ENCODE measurements around the gene PGBD5. TPM values are rescaled to one million over a fixed set of nuclear protein-coding genes. Genes with fewer than 3 reads are reported as not detected.

Gene PGBD5
- total RNA-seq, 1 experiment from 2014 or later = 37.8 TPM

GRCh38 chr1:230306169-230306568, 120.0 kb downstream of the PGBD5 start:
- Mint-ChIP-seq H3K27me3 (ENCODE audit: unreplicated experiment) (no peaks in the 10 kb centered on the region), H3K4me3 (ENCODE audit: low read depth, unreplicated experiment) (no peak overlapping the region), H3K4me1 (ENCODE audit: low read depth, unreplicated experiment) (peaks cover 36% of the 10 kb centered on the region), H3K36me3 (ENCODE audit: insufficient read depth, unreplicated experiment) (peaks cover 7% of the 10 kb centered on the region), H3K9me3 (ENCODE audit: low read depth, unreplicated experiment) (no peaks in the 10 kb centered on the region), H3K27ac (ENCODE audit: unreplicated experiment) (no peak overlapping the region)
- TF ChIP-seq CTCF (IDR thresholded peaks at IDR 0.05; ENCODE audit: unreplicated experiment) = no peak
- intact Hi-C loops (cut with micrococcal nuclease; ENCODE audit: unreplicated experiment) = loop anchor here (5.0 to 10.0 kb wide), 2 partner anchors 139 to 201 kb away; no protein-coding TSS in a partner anchor
- CTCF ChIA-PET = interaction anchor here (1.1 kb wide), 1 partner anchor 563 kb away, joined by 4 read pairs; no protein-coding TSS in a partner anchor
- BruUV-seq (replicated peaks) = no TSS peak
- DNase-seq = no peak

GRCh38 chr1:230303822-230304221, 122.3 kb downstream of the PGBD5 start:
- intact Hi-C loops (cut with micrococcal nuclease; ENCODE audit: unreplicated experiment) = loop anchor here (10.0 kb wide), 1 partner anchor 199 kb away; no protein-coding TSS in a partner anchor
- BruUV-seq (replicated peaks) = no TSS peak

GRCh38 chr1:230303069-230303468, 123.1 kb downstream of the PGBD5 start:
- intact Hi-C loops (cut with micrococcal nuclease; ENCODE audit: unreplicated experiment) = loop anchor here (10.0 kb wide), 1 partner anchor 198 kb away; no protein-coding TSS in a partner anchor
- H3K4me3 Mint-ChIP-seq (ENCODE audit: low read depth, unreplicated experiment) = no peak overlapping the region
- no peak overlapping the region for H3K27ac Mint-ChIP-seq (ENCODE audit: unreplicated experiment)
- TF ChIP-seq CTCF (IDR thresholded peaks at IDR 0.05; ENCODE audit: unreplicated experiment) = no peak
- peaks cover 22% of the 10 kb centered on the region for H3K4me1 Mint-ChIP-seq (ENCODE audit: low read depth, unreplicated experiment)
- H3K36me3 Mint-ChIP-seq (ENCODE audit: insufficient read depth, unreplicated experiment) = peaks cover 7% of the 10 kb centered on the region
- no peak for DNase-seq
- no TSS peak for BruUV-seq (replicated peaks)
- H3K9me3 Mint-ChIP-seq (ENCODE audit: low read depth, unreplicated experiment) = no peaks in the 10 kb centered on the region
- CTCF ChIA-PET = no interaction called here
- H3K27me3 Mint-ChIP-seq (ENCODE audit: unreplicated experiment) = no peaks in the 10 kb centered on the region

More at GRCh38 chr1:230303822-230304221, 122.3 kb downstream of the PGBD5 start:
- DNase-seq = no peak
- Mint-ChIP-seq H3K27ac (ENCODE audit: unreplicated experiment) (no peak overlapping the region), H3K27me3 (ENCODE audit: unreplicated experiment) (no peaks in the 10 kb centered on the region), H3K9me3 (ENCODE audit: low read depth, unreplicated experiment) (no peaks in the 10 kb centered on the region), H3K4me1 (ENCODE audit: low read depth, unreplicated experiment) (peaks cover 29% of the 10 kb centered on the region), H3K4me3 (ENCODE audit: low read depth, unreplicated experiment) (no peak overlapping the region), H3K36me3 (ENCODE audit: insufficient read depth, unreplicated experiment) (peaks cover 7% of the 10 kb centered on the region)
- no peak for TF ChIP-seq CTCF (IDR thresholded peaks at IDR 0.05; ENCODE audit: unreplicated experiment)
- CTCF ChIA-PET = no interaction called here

- CTCF ChIA-PET = no interaction called here
- Mint-ChIP-seq H3K9me3 (ENCODE audit: low read depth, unreplicated experiment) (no peaks in the 10 kb centered on the region), H3K27ac (ENCODE audit: unreplicated experiment) (no peak overlapping the region), H3K4me3 (ENCODE audit: low read depth, unreplicated experiment) (no peak overlapping the region), H3K36me3 (ENCODE audit: insufficient read depth, unreplicated experiment) (no peaks in the 10 kb centered on the region), H3K4me1 (ENCODE audit: low read depth, unreplicated experiment) (peaks cover 10% of the 10 kb centered on the region), H3K27me3 (ENCODE audit: unreplicated experiment) (no peaks in the 10 kb centered on the region)
- BruUV-seq (replicated peaks) = no TSS peak
- no peak for DNase-seq
- no peak for TF ChIP-seq CTCF (IDR thresholded peaks at IDR 0.05; ENCODE audit: unreplicated experiment)
- intact Hi-C loops (cut with micrococcal nuclease; ENCODE audit: unreplicated experiment) = loop anchor here (10.0 kb wide), 1 partner anchor 197 kb away; no protein-coding TSS in a partner anchor
These were observed 124.3 kb downstream of the PGBD5 start for GRCh38 chr1:230301822-230302221.
